ENCODE measurements around the gene NDRG2. TPM values are rescaled to one million over a fixed set of nuclear protein-coding genes. Genes with fewer than 3 reads are reported as not detected.

NDRG2 gene
- total RNA-seq, 4 donors from 2014 or later = 125 to 293 (median 215) TPM

DNA sequence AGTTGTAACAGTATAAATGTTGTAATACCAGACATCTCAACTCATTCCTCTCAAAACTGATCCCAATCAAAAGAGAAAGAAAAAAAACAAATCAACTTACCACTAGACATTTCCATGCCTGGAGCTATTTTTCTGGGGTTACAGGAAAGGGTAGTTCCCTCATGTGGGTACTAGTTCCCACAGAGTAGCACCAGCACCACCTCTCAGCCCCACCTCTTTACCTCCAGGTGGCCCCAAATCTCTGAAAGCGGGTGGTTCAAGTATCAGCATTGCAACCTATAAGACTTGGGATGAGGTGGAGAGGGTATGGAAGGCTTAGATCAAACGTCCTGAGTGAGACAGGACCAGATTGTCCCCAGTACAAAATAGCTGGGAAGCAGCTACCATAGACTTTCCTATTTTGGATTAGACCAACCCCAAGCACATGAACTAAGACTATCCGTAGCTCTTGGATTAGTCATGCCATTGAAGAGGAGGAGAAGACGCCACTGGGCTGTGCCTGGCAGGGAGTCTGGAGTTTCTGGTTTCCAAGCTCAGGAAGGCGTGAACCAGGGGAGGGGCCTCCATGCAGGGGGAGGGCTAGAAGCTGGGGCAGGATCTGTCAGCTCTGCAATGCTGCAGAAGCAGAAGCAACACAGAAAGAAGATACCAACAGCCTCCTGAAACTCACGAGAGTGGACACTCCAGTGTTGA is 26.0 kb downstream of the NDRG2 start, which contains the start of gene SLC39A2:
Gene SLC39A2, plus strand, starts transcription at position 620 of the 693 bp plus-strand sequence. CDS start 154 bp downstream, outside the sequence.
- TF ChIP-seq, protein P1, sequence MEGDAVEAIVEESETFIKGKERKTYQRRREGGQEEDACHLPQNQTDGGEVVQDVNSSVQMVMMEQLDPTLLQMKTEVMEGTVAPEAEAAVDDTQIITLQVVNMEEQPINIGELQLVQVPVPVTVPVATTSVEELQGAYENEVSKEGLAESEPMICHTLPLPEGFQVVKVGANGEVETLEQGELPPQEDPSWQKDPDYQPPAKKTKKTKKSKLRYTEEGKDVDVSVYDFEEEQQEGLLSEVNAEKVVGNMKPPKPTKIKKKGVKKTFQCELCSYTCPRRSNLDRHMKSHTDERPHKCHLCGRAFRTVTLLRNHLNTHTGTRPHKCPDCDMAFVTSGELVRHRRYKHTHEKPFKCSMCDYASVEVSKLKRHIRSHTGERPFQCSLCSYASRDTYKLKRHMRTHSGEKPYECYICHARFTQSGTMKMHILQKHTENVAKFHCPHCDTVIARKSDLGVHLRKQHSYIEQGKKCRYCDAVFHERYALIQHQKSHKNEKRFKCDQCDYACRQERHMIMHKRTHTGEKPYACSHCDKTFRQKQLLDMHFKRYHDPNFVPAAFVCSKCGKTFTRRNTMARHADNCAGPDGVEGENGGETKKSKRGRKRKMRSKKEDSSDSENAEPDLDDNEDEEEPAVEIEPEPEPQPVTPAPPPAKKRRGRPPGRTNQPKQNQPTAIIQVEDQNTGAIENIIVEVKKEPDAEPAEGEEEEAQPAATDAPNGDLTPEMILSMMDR (IDR thresholded peaks at IDR 0.05; ENCODE audit: low read depth) = no peak

GRCh38 chr14:20998139-20998538 is 26.7 kb downstream of the NDRG2 start:
- TF ChIP-seq, protein P1 (IDR thresholded peaks at IDR 0.05; ENCODE audit: low read depth) = no peak

- TF ChIP-seq, protein P1 (IDR thresholded peaks at IDR 0.05; ENCODE audit: low read depth) = no peak
Measured at GRCh38 chr14:20997564-20997963, 27.3 kb downstream of the NDRG2 start.

- TF ChIP-seq, protein P1 (IDR thresholded peaks at IDR 0.05; ENCODE audit: low read depth) = no peak
Measured at GRCh38 chr14:20997115-20997514, 27.7 kb downstream of the NDRG2 start.

- TF ChIP-seq, protein P1 (IDR thresholded peaks at IDR 0.05; ENCODE audit: low read depth) = no peak
Measured at GRCh38 chr14:20996521-20996920, 28.3 kb downstream of the NDRG2 start.

DNA sequence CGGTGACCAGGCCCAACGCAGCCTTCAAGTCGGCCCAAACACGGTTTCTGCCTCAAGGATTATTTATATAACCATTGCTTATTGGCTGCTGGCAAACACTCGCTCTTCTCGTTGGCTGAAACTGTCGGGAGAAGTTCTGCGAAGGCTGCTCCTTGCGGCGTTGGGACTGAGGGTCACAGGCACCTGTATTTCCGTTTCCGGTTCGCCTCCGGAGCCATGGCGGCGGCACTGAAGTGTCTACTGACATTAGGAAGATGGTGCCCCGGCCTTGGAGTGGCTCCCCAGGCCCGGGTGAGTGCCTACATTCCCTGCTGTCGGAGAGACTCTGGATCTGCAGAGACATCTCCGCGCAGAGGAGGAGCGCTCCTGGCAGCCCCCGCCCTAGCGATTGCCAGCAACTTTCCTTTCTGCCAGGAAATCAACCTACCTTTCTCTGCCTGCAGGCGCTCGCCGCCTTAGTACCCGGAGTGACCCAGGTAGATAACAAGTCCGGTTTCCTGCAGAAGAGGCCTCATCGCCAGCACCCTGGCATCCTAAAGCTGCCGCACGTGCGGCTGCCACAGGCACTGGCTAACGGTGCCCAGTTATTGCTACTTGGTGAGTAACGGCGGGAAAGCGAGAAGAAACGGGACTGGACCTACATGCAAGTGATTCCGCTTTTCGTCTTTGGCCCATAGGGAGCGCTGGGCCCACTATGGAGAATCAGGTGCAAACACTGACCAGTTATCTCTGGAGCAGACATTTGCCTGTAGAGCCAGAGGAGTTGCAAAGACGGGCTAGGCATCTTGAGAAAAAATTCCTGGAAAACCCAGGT is 34.9 kb downstream of the NDRG2 start, which contains the start of gene METTL17:
Gene METTL17, plus strand, starts transcription at position 194 of the 814 bp plus-strand sequence. Its CDS starts 23 bp downstream, at position 217.
- TF ChIP-seq, protein P1 (IDR thresholded peaks at IDR 0.05; ENCODE audit: low read depth) = no peak

DNA sequence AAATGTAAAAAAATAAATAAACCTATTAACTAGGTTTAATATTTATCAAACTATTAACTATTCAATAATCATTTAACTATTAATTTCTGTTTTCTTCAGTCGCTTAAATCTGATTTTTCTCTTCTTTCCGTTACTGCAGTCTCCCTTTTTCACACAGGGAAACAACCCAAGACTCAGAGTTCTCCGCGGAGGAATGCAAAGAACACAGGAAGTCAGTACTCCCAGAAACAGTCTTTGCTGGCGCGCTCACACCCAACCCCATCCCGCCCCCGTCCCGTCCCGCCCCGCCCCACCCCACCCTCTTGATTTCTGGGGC is 35.4 kb downstream of the NDRG2 start:
- TF ChIP-seq, protein P1 (IDR thresholded peaks at IDR 0.05; ENCODE audit: low read depth) = no peak
